ENCODE data around the gene PIGU.

DNA sequence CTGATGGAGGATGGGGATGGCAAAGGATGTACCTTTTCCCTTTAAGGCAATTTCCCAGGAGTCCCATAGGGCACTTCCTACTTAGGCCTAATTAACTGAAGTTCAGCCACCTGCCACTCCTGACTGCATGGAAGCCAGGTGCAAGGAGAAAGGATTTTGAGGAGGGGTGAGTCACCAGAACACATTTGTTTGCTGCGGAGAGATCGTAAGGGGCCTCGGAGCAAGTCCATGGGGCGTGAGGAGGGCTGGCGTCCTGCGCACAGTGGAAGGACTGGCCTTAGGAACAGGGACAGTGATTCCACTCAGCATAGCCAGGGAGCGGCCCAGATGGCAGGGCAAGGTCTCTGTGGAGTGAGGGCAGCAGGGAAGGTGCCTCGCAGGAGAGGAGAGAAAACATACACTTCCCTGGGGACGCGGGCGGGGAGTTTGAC lies 130.1 kb downstream of the PIGU start:
- no peak for TF ChIP-seq CTCF (IDR thresholded peaks at IDR 0.05)
- no peak for TF ChIP-seq POLR2A (IDR thresholded peaks at IDR 0.05)
